Islet of Langerhans (tissue), 1 donor: ENCODE results near the gene CACNA1I.

Experiments used
- FAIRE-seq: peaks from one replicate; lab custom pipeline; 2011; peaks lifted over from hg19 to GRCh38; lab: Jason Lieb, UNC

Gene CACNA1I

GRCh38 chr22:39598017-39598965, 27.7 kb downstream of the CACNA1I start:
- FAIRE-seq: no peak

GRCh38 chr22:39600491-39601179, 30.1 kb downstream of the CACNA1I start:
- no peak for FAIRE-seq

- FAIRE-seq: no peak
These were observed 30.6 kb downstream of the CACNA1I start for GRCh38 chr22:39601180-39601535.

DNA sequence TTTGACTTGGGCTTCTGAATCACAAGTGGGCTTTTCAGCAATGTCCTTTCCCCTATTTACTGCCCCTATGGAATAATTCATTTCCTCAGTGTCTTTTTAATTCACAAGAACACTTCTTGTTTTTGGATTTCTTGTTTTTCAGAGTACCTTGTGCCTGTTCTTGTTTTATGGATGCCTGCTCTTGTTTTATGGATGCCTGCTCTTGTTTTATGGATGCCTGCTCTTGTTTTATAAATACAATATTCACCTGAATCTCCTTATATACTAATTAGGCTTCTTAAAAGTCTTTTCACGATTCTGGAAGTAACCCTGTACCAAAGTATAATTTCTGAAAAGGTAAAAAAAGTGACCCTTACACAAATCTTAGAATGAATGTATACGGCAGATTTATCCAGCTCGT, 32.8 kb downstream of the CACNA1I start:
- no peak for FAIRE-seq

DNA sequence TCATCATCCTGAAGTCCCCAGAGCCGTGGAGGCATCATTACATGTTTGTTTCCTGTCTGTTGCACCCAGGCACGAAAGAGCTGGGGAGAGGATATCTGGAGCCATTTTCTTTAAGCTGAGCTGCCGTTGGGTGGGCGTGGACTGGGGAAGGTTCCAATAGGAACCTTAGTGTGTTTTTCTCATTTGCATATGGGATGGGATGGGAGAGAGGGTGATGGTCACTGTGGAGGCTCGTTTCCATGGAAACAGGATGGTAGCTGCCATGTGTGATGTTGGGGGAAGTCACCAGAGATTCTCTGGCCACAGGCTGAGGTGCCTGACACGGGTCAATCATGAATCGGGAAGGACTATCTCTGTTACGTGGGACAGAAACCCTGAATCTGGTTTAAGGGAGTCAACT, 39.7 kb downstream of the CACNA1I start:
- FAIRE-seq: no peak

GRCh38 chr22:39610766-39611165, 40.2 kb downstream of the CACNA1I start:
- FAIRE-seq: no peak

- FAIRE-seq: no peak
These were observed 40.8 kb downstream of the CACNA1I start for GRCh38 chr22:39611360-39611759.

- FAIRE-seq: no peak
These were observed 42.4 kb downstream of the CACNA1I start for GRCh38 chr22:39612811-39613548.

DNA sequence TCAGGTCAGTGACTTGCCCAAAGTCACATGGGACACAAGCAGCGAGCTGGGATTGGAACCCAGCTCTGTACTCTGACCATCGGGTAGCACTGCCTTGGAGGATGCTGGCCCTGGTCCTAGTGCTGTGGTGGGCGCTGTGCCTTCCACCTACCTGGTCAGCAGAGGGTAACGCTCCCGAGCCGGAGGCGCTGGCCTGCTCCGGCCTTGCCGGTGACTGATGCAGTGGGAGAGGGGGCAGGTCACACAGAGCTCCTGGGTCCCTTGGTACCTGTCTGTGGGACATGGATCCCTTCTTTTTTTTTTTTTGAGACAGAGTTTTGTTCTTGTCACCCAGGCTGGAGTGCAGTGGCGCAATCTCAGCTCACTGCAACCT, 43.0 kb downstream of the CACNA1I start:
- FAIRE-seq: no peak

GRCh38 chr22:39614442-39614841, 43.9 kb downstream of the CACNA1I start:
- FAIRE-seq: no peak

GRCh38 chr22:39616051-39616450, 45.5 kb downstream of the CACNA1I start:
- no peak for FAIRE-seq

- no peak for FAIRE-seq
These were observed 46.2 kb downstream of the CACNA1I start for GRCh38 chr22:39616781-39617180.

- no peak for FAIRE-seq
These were observed 46.8 kb downstream of the CACNA1I start for GRCh38 chr22:39617342-39617741.

DNA sequence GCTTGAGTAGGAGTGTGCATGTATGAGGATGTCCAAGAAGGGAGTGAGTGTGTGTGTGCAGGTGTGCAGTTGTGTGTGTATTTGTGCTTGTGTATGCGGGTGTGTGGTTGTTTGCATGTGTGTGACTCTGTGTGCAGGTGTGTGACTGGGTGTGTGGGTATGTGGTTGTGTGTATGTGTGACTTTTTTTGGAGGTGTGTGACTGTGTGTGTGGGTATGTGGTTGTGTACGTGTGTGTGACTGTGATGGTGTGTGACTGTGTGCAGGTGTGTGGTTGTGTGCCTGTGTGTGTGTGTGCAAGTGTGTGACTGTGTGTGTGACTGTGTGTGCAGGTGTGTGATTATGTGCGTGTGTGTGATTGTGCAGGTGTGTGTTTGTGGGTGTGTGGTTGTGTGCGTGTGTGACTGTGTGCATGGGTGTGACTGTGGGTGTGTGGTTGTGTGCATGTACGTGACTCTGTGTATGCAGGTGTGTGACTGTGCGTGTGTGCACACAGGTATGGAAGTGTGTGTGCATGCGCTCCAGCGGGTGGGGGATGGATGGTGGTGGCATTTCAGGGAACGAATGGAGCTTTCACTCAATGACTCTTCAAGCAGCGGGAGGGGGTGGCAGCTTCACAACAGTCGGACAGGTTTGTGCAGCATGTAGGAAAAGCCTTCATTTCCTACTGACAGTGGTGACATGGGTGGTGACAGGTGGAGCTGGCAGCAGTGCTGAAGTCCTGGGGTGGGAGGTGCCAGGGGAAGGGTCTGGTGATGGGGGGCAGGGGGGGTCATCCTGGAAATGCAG, 47.6 kb downstream of the CACNA1I start:
- FAIRE-seq: no peak

GRCh38 chr22:39618996-39619530, 48.5 kb downstream of the CACNA1I start:
- no peak for FAIRE-seq

- FAIRE-seq: no peak
These were observed 50.6 kb downstream of the CACNA1I start for GRCh38 chr22:39620924-39621690.

- no peak for FAIRE-seq
These were observed 51.3 kb downstream of the CACNA1I start for GRCh38 chr22:39621826-39622225.

DNA sequence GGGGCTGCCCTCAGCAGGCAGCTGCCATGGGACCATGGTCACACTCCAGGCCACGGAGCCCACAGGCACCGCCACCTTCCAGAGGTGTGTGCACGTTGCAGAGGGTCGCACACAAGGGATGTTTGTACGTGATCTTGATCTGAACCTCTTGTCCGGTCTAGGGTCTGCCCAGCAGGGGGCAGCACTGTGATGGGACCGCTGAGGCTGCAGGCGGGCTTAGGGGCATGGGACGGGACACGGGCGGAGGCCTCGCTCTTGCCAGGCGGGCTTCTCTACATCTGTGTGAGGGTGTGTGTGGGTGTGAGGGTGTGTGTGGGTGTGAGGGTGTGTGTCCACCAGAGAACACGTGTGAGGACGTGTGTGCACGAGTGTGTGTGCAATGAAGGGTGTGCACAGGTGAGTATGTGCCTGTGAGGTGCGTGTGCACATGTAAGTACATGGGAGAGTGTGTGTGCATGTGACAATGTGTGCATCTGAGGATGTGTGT, 52.4 kb downstream of the CACNA1I start:
- FAIRE-seq: no peak

- no peak for FAIRE-seq
These were observed 53.3 kb downstream of the CACNA1I start for GRCh38 chr22:39623603-39624500.

GRCh38 chr22:39624501-39624821, 53.9 kb downstream of the CACNA1I start:
- FAIRE-seq: no peak
